ENCODE data around the gene NINJ1. TPM values are rescaled to one million over a fixed set of nuclear protein-coding genes. Genes with fewer than 3 reads are reported as not detected.
A peak's percentile ranks its signal among the peaks of the same experiment; 100 is the strongest.

The NINJ1 gene
- total RNA-seq, 1 donor from 2014 or later, result 17.7 TPM

DNA sequence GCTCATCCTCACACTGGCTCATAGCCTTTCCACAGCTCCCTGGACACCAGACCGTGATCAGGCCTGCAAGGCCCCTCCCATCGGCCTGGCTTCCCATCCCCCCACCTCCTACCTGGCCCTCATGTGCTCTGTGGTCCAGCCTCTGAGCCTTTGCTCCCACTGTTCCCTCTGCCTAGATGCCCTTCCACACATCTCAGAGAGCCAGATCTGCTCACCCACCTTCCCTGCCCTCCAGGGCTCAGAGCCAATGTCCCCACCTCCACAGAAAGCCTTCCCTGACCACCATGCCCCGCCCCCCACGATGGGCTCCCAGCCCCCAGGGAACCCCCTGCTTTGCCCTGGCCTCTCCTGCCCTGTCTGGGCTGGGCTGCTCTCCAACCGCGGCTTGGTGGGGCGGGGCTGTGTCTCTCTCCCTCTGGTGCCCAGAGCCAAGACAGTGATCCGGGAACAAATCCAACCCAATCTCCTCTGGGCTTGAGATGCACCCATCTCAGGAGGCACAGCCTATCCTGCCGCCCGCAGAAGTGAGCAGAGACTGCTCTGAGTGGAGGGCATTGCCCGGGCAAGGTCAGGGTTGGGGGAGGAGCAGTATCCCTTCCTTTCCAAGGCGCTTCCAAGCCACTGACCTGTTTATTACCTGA is 1.6 kb downstream of the NINJ1 start:
- peak; percentile 39 for DNase-seq

DNA sequence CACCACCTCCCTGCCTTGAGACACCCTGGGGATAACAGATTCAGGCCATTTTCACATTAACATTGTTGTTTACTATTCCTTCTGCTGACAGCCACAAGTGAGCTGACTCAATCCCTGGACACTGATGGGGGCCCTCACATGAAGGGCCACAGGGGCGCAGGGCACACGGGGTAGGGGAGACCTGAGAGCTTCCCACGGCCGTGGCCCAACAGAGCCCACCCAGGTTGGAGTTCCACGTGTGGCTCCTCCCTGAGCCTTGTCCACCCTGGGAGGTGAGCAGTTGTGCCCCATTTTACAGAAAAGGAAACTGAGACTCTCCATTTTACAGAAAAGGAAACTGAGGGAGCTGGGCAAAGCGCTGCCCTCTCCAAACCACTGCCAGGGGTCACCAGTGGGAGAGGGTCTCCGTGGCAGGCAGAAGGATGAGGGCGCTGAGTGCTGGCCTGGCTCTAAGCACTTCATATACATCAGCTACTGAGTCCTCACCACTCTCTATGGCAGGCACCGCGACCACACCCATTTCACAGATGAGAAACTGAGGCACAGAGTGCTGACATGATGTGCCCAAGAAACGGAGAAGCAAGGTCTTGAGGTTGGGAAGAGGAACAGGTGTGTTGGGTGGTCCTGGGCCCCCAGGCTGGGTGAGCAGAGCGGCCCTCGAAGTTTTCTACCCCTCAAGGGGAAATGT is 2.3 kb downstream of the NINJ1 start:
- DNase-seq, result no peak

DNA sequence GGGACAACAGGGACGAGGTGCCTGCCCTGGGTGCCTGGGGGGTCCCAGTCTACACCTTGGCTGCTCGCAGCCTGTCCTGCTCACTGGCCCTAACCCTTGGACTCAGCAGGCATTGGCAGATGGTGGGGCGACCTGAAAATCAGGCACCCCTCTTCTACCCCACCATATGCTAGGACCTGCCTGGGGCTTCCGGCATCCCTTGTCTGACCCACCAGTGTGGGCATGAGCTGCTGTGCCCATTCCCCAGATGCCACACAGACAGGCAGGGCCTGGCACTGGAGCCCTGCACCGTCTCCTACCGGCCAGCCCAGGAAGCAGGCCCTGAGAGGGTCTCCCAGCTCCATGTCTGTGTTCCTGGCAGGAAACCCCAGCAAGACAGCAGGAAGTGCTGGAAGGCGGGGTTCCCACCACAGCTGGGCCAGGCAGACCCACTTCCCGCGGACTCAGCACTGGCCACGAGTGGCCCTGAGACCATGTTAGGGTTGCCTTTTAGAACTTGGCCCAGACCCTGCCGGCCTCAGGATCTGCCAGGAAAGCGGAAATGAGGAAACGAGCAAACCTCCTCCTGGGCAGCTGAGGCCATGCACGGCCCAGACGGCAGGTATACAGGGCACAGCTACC is 3.1 kb downstream of the NINJ1 start:
- DNase-seq, result peak; percentile 22

DNA sequence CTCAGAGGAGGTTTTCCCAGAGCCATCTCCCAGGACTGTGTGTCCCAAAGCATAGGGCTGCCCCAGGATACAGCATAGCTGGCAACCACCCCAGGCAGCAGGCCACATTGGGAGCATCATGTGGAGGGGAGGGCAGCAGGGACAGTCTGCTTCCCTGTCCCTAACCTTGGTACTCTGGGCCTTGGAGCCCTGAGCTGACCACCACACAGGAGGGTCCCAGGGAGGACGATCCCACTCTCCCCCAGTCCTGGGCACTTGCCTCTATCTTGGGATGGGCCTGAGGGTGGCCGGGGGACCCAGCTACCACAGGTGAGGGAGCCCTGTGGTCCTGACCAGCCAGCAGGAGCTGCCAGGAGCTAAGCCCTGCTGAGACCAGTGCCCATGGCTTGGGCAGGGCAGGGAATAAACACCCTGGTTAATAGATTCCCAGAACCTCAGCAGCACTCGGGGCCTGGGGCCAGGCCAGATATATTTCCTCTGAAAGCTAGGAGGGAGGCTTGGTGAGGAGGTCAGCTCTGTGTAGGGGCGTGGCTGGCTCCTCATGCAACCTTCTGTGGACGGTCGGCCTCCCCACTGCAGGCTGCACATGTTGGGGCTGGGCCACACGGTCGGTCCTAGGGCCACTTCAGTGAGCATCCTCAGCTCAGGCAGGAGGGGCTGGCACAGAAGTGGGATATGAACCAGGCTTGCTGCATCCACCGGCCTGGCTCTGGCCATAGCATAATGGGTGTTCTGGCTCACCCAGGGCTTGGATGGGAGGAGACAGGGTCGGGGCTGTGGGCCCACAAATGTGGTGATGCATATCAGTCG is 4.2 kb downstream of the NINJ1 start:
- DNase-seq, result no peak

DNA sequence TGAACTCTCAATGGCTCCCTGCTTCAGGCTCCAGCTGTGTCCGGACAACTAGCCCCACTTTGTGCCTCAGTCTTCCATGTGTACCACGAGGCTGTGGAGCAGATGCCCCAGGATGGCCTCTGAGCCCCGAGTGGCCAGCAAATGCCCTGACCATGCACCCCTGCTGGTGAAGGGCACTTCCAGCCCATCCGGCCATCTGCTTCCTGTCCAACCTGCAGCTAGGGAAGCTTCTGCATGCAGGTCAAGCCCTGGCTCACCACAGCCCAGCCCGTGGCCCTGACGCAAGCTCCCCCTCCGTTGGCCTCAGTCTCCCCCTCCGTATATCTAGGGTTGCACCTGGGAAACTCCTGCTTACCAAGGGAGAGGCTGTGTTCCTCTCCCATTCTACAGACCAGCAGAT is 4.8 kb downstream of the NINJ1 start:
- DNase-seq, result no peak

DNA sequence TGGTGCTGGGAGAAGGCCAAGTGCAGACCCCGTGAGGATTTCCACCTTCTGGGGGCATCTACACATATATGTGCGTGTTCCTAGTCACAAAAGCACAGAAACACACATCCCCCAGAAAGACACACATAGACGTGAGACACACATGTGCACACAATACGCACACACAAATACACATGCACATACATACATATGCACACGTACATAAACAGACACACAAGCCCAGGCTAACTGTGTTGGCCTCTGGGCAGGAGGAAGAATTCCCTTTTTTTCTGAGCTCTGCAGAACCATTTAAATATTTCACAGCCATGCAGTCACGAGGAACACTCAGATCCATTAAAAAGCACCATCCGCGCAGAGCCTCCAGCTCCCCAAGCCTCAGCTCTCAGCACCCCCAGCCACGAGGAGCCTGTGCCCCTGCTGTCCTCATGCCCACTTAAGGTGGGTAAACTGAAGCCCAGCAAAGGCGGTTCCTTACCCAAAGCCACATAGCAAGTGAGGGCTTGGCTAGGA is 5.3 kb downstream of the NINJ1 start:
- DNase-seq, result no peak

DNA sequence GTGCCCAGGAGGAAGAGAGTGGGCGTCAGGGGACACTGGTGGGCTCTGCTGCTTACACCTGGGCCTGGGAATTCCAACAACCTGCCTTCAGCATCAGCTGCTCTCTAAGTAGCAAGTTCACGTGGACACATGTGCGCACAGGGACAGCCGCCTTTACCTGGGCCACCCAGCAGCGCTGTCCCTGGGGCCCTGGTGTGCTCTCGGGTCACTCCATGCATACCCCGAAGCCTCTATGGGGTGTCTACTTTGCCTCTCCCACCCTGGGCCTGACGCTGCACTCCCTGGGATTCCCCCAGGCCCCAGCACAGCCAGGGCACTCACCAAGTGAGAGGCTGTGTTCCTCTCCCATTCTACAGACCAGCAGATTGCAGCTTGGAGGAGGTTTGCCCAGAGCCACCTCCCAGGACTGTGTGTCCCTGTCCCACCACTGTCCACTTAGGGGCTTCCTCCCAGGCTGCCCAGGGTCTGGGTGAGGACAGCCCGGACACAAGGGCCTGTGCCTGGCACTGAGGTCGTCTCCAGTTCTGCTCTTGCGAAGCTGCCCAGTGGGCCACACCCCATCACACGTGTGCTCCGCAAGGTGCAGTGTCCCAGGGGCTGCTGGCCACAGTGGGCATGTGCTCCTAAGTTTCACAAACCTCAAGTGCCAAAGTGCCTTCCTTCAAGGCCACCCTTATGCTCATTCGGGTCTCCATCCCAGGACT is 5.9 kb downstream of the NINJ1 start:
- DNase-seq, result no peak

DNA sequence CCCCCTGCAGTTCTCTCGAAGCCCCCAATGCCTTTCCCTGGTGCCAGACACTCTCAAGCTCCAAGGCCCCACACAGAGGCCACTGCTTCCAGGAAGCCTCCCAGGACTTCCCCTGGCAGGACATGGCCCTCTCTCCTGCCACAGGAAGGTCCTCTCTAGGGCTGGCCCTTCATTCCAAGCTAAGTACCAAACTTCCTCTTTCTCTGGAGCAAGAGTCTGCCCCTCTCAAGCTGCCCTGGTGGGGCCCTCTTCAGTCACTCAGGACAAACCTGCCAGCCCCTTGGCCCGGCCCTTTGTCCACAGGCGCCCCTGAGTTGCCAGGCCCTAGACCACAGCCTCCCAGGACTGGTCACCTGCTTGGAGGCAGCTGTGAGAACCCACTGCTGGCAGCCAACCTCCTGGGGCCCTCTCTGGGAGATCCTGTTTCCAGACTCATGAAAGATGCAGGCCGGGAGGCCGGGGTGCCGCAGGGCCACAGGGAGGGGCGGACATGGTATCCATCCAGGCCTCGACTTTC is 6.6 kb downstream of the NINJ1 start:
- DNase-seq, result peak; percentile 57

DNA sequence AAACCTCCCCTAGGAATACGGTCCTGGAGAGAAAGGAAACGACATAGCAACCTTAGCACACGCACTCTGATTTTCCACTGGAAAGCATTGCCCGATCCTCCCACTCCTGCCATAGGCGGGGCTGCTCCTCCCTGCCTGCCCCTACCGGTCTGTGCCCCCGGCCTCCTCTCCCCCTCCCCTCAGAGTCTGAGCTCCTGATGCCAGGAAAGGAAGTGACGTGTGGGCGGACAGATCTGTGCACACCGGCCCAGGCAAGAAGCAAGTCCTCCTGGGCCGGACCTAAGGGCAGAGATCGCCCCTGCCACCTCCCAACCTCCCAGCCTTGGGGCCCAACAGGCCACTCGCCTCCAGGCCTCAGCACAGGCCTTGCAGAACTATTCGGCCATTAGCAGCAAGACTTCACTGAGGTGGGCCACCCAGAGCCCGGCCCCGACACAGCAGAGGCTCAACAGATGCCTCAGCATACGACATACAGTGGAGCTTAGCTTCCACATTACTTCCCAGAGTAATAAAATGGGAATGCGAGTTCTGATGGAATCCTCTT is 7.2 kb downstream of the NINJ1 start:
- DNase-seq, result peak; percentile 69

DNA sequence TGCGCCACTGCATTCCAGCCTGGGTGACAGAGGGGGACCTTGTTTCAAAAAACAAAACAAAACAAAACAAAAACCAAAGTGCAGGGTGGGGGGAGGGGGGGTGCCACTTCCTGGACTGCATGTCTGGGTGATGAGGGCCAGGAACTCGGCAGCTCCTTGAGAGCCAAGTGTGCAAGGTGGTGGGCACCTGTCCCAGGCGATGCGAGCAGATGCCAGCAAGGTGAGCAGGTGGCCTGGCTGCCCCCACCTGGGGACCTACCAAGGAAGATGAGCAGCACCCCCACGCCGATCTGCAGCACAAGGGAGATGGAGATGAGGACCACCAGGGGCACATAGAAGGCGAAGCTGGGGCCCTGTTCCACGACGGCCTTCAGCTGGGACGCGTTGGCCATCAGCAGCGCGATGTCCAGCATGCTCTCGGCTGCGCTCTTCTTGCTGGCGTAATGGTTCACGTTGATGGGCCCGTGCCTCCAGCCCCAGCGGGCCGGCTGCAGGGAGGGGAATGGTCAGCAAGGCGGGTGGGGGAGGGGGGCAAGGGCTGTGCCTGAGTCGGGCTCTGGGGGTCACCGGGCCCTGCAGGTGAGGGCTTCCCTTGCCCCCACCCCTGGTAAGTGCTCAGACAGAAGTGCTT is 7.8 kb downstream of the NINJ1 start:
- DNase-seq, result no peak

DNA sequence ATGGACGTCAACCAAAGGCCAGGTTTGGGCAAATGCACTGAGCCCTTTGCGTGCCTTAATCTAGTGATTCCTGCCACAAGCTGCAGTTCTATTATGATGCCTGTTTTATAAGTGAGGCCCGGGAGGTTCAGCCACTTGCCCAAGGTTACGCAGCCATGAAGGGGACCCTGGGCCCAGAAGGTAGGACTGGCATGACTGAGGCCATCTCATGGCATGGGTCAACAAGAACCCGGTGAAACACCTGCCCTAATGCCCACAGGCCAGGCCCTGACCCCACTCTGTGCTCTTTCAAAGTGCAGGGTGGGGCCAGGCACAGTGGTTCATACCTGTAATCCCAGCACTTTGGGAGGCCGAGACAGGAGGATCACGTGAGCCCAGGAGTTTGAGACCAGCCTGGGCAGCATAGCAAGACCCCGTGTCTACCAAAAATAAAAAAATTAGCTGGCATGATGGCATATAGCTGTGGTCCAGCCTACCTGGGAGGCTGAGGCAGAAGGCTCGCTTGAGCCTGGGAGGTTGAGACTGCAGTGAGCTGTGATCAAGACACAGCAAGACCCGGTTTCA is 8.6 kb downstream of the NINJ1 start:
- DNase-seq, result no peak

DNA sequence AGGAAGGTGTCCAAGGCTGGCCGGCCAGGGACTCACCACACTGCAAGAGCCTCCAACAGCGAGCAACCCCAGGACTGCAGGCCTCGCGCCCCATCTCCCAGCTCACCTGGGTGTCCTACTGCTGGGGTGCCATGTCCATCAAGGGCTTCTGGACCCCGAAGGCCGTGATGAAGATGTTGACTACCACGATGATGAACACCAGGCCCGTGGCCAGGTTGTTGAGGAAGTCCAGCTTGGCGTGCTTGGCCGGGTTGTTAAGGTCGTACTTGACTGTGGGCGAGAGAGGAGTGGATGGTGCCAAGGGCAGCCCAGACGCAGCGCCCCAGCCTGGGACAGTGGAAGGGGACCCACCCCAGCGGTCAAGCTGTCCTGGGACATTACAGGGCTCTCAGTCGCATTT is 9.3 kb downstream of the NINJ1 start:
- DNase-seq, result no peak

DNA sequence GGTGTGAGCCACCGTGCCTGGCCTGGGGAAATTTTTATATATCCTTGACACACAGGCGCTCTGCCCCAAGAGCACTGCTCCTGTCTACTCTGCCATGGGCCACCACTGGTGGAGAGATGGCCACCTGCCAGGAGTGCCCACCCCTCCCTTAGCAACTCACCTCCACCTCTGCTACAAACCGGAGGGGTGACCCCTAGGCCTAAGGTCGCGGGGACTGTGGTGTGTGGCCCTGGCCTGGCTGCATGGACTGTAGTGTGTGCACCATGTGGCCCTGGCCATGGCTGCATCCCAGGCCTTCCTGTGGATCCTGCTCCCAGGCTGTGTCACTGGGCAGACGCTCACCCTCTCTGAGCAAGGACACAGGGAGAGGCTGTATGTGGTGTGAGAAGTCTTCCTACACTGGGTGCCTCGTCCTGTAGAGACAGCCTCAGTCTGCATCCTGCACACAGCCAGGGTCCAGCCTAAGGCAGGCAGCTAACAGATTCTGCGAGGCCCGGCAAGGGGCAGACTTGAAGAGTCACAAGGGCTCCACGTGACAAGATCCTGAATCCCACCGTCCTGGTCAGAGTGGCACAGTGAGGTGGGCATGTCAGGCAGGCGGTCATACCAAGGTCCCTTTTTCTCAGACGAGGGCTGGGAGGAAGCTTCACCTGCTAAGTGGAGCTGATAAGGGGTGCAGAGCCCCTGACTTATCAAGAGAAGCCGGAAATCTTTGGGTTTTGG is 10.3 kb downstream of the NINJ1 start:
- no peak for DNase-seq

DNA sequence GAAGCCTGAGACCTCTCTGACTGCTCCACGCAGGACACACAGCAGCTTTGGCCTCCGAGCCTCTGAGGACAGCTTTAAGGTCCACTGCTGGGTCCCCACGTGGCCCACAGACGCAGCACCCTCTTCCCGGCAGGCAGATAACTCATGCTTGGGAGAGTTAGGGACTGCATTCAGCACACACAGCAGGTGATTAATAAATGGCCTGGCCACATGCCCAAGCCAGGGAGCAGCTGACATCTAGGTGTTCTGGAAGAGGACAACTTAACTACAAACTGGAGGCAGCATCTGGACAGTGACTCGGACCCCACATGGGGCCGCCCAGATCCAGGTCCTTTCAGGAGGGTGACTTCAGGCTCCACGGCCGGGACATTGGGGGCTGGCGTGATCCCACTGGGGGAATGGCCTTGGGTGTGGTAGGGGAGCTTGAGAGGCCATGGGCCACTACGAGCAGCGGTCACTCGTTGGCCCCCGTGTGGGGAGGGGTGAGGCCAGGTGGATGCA is 11.3 kb downstream of the NINJ1 start:
- no peak for DNase-seq

DNA sequence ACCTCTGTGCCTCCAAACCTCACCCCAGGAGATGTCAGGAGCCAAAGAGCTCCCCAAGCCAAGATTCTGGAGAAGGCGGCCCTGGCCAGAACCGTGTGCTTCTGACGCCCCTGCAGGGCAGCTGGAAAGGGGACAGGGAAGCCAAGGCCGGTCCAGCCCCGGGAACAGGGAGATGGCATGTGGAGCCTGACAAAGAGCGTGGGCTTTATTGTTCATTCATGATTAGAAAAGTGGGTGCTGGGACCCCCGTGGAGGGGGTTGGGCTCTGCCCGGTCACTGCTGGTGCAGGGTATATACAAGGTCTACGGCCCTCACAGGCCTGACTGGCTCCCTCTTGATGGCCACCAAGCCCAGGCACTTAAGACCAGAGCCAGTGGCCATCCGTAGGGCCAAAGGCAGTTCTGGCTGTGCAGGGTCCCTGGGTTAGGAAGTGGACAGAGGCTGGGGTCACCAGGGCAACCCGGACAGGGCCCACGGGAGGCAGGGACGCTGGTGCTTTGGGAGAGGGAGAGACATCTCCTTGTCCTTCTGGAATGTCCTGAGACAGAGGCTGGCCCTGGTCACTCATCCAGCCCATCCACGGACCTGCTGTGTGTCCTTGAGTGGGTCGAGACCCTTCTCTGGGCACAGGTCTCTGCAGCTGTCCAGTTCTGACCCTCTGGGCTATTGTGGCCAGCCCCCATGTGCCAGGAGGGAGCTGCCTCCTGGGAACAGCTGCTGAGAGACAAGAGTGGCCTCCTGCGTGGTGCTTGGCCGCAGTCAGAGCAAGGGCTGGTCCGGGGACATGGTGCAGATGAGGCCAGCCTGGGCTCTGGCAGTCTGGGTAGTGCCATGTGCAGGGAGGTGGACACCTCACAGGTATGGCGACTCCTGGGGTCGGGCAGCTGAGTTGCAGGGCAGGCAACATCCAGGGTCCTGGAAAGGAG is 12.5 kb downstream of the NINJ1 start:
- no peak for DNase-seq

DNA sequence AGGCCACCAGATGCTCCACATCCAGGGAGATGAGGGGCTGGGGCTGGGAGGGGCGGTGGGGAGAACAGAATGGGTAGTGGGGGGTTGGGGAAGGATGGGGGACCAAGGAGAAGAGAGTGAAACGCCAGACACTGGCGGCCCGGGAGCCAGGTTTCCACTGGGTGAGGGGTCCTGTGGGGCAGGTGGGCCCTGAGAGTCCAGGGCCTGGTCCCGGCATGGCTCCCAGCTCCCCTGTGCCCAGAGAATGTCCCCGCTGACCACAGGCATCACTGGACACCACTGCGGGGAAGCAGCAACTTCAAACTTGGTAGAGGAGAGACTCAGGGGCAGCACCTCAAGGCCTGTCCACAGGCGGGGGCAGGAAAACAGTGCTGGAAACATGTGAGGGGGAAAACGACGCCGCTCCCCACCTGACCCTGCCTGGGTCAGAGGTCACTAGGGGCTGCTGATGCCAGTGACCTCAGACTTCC is 13.2 kb downstream of the NINJ1 start:
- no peak for DNase-seq

DNA sequence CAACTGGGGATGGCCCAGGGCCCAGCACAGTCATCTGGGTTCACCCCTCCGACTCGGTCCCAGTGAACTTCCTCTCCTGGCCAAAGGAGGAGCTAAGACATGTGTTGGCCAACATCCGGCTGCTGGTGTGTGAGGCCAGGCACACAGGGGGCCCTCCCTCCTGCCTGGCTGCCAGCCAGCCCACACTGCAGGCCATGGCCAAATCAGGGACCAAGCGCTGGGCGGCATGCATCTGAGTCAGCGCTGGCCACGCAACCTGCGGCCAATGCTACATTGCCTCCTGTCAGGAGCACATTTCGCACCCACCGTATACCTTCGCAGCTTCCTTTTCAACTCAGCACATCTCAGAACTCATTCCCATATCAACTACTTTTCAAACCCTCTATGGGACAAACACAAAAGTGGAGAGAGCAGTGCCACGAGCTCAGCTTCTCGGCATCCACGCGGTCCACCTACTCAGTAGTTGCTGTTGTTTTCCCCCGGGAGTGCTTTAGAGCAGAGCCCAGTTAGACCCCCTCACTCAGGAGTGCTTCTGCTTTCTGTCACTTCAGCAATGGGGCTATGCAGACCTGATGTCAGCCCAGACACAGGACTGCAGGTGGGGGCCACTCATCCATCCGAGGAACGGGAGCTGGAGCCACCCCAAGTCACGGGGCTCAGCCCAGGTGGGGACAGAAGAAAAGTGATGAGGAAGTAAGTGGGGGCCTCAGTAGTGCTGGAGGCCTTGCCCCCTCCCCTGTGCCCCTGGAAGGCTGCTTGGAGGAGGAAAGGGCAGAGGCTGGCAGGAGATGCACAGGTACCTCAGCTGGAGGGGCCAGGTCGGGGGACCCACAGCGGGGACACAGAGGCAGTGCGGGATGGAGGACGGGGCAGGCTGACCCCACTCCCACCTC is 13.9 kb downstream of the NINJ1 start:
- DNase-seq, result peak; percentile 76

DNA sequence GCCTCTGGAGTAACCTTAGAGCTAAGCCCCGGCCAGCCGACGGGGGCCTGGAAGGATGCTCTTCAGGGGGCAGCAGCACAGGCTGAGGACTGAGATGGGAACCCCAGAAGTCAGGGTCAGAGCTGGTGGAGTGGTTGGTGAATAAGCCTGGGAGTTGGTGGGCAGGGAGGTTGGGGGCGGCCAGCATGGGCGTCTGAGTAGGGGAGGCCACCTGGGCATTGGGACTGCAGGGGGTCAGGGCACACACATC is 14.4 kb downstream of the NINJ1 start:
- DNase-seq, result no peak

Data from tongue (tissue), 2 donors.